Measurements from ENCODE around the gene DESI2. TPM values are rescaled to one million over a fixed set of nuclear protein-coding genes. Genes with fewer than 3 reads are reported as not detected.
A peak's percentile ranks its signal among the peaks of the same experiment; 100 is the strongest.

The DESI2 gene
- 100 to 1,000 TPM in 1 of 4 donors, 10 to 100 TPM in 3; 16.7 to 109 (median 37.7) TPM for total RNA-seq

DNA sequence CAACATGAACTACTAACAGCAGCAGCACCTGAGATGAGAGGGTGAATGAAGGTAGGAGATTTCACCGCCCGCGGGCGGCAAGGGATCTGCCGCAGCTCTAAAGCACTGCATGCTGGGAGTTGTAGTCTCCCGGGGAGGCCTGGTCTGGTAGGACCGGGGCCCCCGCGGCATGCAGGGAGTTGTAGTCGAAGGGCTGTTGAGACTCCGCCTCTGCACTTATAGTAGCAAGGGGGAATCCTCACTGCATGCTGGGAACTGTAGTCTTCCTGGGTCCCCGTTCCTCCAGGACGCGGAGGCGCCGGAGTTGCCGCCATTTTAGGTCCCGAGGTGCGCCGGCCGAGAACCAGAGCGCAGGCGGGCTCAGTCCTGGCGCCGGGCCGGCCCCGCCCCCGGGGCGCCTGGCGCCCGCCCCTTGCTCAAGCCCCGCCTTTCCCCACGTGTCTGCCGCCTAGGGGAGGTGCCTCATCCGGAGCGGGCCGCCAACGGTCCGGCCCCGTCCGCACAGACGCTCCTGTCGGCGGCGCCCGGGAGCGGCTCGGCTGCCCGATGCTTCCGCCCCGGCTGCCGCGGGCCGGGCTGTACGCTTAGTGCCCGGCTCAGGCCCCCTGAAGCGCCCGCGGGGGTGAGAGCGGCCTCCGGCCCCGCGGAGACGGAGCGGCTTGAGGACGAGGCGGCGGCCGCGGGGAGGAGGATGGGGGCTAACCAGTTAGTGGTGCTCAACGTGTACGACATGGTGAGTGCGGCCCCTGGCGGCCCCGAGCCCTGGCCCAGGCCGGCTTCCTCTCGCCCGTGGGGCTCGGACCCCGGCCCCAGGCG, at the start of gene DESI2:
Gene DESI2, plus strand, starts transcription at position 504 of the 816 bp plus-strand sequence. Its CDS starts 188 bp downstream, at position 692.
- Histone ChIP-seq H3K4me1 (no peaks in the 10 kb centered on the region), H3K27me3 (no peaks in the 10 kb centered on the region), H3K27ac (peak within 1 kb of the TSS; percentile 96), H3K4me3 (peak within 1 kb of the TSS; percentile 69 to 96), H3K36me3 (no peaks in the 10 kb centered on the region), H3K9me3 (no peaks in the 10 kb centered on the region)
- TF ChIP-seq CTCF (IDR thresholded peaks at IDR 0.05) (peak; percentile 44 to 81 (median 65)), POLR2A (IDR thresholded peaks at IDR 0.05) (peak; percentile 97 to 98)
- DNase-seq, result peak; percentile 99 to 100
- intact Hi-C loops (cut with DNase I; ENCODE audit: low total_unique reads), result no loop called here

- Histone ChIP-seq H3K9me3 (no peaks in the 10 kb centered on the region), H3K4me3 (no peak overlapping the region), H3K27ac (no peak overlapping the region), H3K27me3 (no peaks in the 10 kb centered on the region), H3K36me3 (no peaks in the 10 kb centered on the region), H3K4me1 (no peaks in the 10 kb centered on the region)
- intact Hi-C loops (cut with DNase I; ENCODE audit: low total_unique reads), result loop anchor here (5.0 to 10.0 kb wide), 2 partner anchors 189 to 441 kb away; no protein-coding TSS in a partner anchor
- DNase-seq, result no peak
- peak; percentile 76 to 90 (median 82) for TF ChIP-seq CTCF (IDR thresholded peaks at IDR 0.05)
- no peak for TF ChIP-seq POLR2A (IDR thresholded peaks at IDR 0.05)
These were observed 49.4 kb upstream of the DESI2 start for GRCh38 chr1:244603498-244603897.

- intact Hi-C loops (cut with DNase I; ENCODE audit: low total_unique reads), result loop anchor here (10.0 kb wide), 1 partner anchor 439 kb away; no protein-coding TSS in a partner anchor
- Histone ChIP-seq H3K9me3 (no peaks in the 10 kb centered on the region), H3K36me3 (no peaks in the 10 kb centered on the region), H3K4me3 (no peak overlapping the region), H3K4me1 (no peaks in the 10 kb centered on the region), H3K27me3 (no peaks in the 10 kb centered on the region), H3K27ac (no peak overlapping the region)
- no peak for TF ChIP-seq CTCF (IDR thresholded peaks at IDR 0.05)
- no peak for DNase-seq
These were observed 47.0 kb upstream of the DESI2 start for GRCh38 chr1:244605835-244606370.

GRCh38 chr1:244614113-244614836, 38.7 kb upstream of the DESI2 start:
- Histone ChIP-seq H3K9me3 (no peaks in the 10 kb centered on the region), H3K4me3 (no peak overlapping the region), H3K4me1 (no peaks in the 10 kb centered on the region), H3K27me3 (no peaks in the 10 kb centered on the region), H3K27ac (no peak overlapping the region), H3K36me3 (no peaks in the 10 kb centered on the region)
- intact Hi-C loops (cut with DNase I; ENCODE audit: low total_unique reads), result no loop called here
- no peak for DNase-seq
- TF ChIP-seq POLR2A (IDR thresholded peaks at IDR 0.05) (no peak), CTCF (IDR thresholded peaks at IDR 0.05) (no peak)
